ENCODE data around the gene CCDC181.

CCDC181 gene

DNA sequence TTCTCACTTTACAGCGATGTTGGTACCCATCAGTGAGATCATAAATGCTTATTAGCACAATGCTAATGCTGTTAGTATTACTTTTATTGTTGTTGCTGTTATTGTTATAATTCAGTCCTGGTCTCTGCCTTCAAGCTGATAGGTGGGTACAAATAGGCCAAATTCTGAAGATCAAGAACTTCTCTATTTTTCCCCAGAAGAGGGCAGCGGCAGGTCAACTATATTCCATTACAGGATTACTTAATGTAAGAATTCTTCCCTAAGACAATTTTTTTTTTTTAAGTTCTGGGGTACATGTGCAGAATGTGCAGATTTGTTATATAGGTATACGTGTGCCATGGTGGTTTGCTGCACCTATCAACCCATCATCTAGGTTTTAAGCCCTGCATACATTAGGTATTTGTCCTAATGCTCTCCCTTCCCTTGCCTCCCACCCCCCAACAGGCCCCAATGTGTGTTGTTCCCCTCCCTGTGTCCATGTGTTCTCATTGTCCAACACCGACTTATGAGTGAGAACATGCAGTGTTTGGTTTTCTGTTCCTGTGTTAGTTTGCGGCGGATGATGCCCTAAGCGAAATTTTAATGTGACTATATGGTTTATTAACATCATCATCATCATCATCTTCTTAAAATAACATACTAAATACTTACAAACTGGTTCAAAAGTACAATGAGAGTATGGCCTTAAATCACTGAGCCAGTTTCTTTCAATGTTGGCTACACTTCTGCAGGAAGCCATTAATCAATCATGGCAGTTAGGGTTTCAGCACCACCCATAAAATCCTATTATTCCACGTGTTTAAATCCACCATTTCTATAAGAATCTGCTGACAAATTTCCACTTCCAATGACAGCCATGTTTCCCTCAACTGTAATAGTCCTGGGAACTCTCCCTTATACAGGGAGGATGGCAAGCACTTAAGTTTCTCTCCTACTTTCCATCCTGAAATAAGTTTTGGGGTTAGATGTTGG is 39.3 kb upstream of the CCDC181 start:
- H3K4me3 ChIP-seq (ENCODE audit: insufficient read length, low read depth), result no peak overlapping the region
- no peaks in the 10 kb centered on the region for H3K4me1 ChIP-seq (ENCODE audit: insufficient read depth, insufficient read length)
- no peaks in the 10 kb centered on the region for H3K27me3 ChIP-seq (ENCODE audit: insufficient read depth, insufficient read length)
- H3K36me3 ChIP-seq (ENCODE audit: insufficient read depth, insufficient read length, low read length), result peaks cover 29% of the 10 kb centered on the region
- no peaks in the 10 kb centered on the region for H3K9me3 ChIP-seq (ENCODE audit: insufficient read depth, low read length)
- no peak for DNase-seq (ENCODE audit: low read depth, low spot score)
- TF ChIP-seq YY1 (IDR thresholded peaks at IDR 0.05; ENCODE audit: insufficient read depth, insufficient read length) (no peak), SUZ12 (IDR thresholded peaks at IDR 0.05; ENCODE audit: extremely low read depth, insufficient read depth, insufficient read length) (no peak), ZNF274 (IDR thresholded peaks at IDR 0.05; ENCODE audit: low read depth, low read length) (no peak)
- no peak overlapping the region for H3K9ac ChIP-seq (ENCODE audit: insufficient read length, low read depth)

DNA sequence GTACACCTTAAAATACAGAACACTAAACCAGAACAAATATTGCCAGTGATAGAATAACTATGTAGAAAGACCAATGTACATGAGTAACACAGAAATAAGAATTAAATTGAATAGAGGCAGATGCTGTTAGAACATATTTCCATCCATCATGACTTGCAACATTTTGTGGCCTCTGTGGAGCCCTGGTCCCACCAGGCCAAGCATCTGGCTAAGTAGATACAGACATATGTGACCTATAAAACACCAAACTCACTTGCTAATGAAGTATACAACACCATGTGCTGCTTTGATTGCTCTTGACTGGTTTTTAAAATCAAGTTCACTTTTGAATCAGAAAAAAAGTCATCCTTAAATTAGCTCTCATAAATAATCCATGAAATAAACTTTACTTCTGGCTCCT is 38.0 kb upstream of the CCDC181 start:
- Histone ChIP-seq H3K9me3 (ENCODE audit: insufficient read depth, low read length) (no peaks in the 10 kb centered on the region), H3K4me1 (ENCODE audit: insufficient read depth, insufficient read length) (no peaks in the 10 kb centered on the region), H3K36me3 (ENCODE audit: insufficient read depth, insufficient read length, low read length) (peaks cover 29% of the 10 kb centered on the region), H3K9ac (ENCODE audit: insufficient read length, low read depth) (no peak overlapping the region), H3K27me3 (ENCODE audit: insufficient read depth, insufficient read length) (no peaks in the 10 kb centered on the region), H3K4me3 (ENCODE audit: insufficient read length, low read depth) (no peak overlapping the region)
- DNase-seq (ENCODE audit: low read depth, low spot score), result no peak
- TF ChIP-seq SUZ12 (IDR thresholded peaks at IDR 0.05; ENCODE audit: extremely low read depth, insufficient read depth, insufficient read length) (no peak), YY1 (IDR thresholded peaks at IDR 0.05; ENCODE audit: insufficient read depth, insufficient read length) (no peak), ZNF274 (IDR thresholded peaks at IDR 0.05; ENCODE audit: low read depth, low read length) (no peak)

DNA sequence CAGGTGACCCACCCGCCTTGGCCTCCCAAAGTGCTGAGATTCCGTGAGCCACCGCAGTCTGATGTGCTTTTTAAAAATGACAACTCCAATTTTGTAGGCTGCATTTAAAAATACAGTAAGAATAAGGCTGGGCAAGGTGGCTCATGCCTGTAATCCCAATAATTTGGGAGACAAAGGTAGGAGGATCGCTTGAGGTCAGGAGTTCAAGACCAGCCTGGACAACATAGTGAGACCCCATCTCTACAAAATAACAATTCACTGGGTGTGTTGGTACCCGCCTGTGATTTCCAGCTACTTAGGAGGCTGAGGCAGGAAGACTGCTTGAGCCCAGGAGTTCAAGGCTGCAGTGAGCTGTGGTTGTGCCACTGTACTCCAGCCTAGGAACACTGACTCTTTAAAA is 35.1 kb upstream of the CCDC181 start:
- no peak for DNase-seq (ENCODE audit: low read depth, low spot score)
- TF ChIP-seq YY1 (IDR thresholded peaks at IDR 0.05; ENCODE audit: insufficient read depth, insufficient read length) (no peak), ZNF274 (IDR thresholded peaks at IDR 0.05; ENCODE audit: low read depth, low read length) (no peak), SUZ12 (IDR thresholded peaks at IDR 0.05; ENCODE audit: extremely low read depth, insufficient read depth, insufficient read length) (no peak)
- Histone ChIP-seq H3K9ac (ENCODE audit: insufficient read length, low read depth) (no peak overlapping the region), H3K4me3 (ENCODE audit: insufficient read length, low read depth) (no peak overlapping the region), H3K27me3 (ENCODE audit: insufficient read depth, insufficient read length) (no peaks in the 10 kb centered on the region), H3K9me3 (ENCODE audit: insufficient read depth, low read length) (peaks cover 11% of the 10 kb centered on the region), H3K4me1 (ENCODE audit: insufficient read depth, insufficient read length) (no peaks in the 10 kb centered on the region), H3K36me3 (ENCODE audit: insufficient read depth, insufficient read length, low read length) (peaks cover 17% of the 10 kb centered on the region)

DNA sequence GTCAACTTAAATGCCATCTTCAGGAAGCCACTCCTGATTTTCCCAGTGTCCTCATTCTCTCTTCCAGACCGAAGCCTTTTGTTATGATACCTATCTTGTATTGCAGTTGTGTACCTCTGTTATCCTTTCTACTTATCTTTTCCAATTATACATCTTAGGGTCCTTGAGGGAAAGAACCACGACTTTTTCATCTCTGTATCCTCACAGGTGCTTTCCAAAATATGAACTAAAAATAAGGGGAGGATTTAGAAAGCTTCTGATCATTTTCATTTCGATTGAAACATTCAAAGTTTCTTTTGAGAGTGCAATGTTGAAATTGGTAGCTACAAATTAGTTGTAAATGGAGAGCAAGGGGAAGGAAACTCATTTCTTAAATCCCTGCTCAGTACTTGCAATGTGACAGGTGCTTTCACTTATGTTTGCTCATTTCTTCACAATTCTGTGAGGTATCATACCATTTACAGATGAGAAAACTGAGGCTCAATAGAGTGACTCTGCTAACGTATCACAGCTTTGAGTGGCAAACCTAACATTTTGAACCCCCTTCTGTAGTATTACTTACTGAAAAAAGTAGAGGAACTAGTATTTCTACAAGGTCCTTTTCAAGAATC is 34.2 kb upstream of the CCDC181 start:
- Histone ChIP-seq H3K4me1 (ENCODE audit: insufficient read depth, insufficient read length) (no peaks in the 10 kb centered on the region), H3K36me3 (ENCODE audit: insufficient read depth, insufficient read length, low read length) (peaks cover 11% of the 10 kb centered on the region), H3K4me3 (ENCODE audit: insufficient read length, low read depth) (no peak overlapping the region), H3K9me3 (ENCODE audit: insufficient read depth, low read length) (peaks cover 20% of the 10 kb centered on the region), H3K9ac (ENCODE audit: insufficient read length, low read depth) (no peak overlapping the region), H3K27me3 (ENCODE audit: insufficient read depth, insufficient read length) (no peaks in the 10 kb centered on the region)
- TF ChIP-seq ZNF274 (IDR thresholded peaks at IDR 0.05; ENCODE audit: low read depth, low read length), result no peak
- DNase-seq (ENCODE audit: low read depth, low spot score), result no peak

DNA sequence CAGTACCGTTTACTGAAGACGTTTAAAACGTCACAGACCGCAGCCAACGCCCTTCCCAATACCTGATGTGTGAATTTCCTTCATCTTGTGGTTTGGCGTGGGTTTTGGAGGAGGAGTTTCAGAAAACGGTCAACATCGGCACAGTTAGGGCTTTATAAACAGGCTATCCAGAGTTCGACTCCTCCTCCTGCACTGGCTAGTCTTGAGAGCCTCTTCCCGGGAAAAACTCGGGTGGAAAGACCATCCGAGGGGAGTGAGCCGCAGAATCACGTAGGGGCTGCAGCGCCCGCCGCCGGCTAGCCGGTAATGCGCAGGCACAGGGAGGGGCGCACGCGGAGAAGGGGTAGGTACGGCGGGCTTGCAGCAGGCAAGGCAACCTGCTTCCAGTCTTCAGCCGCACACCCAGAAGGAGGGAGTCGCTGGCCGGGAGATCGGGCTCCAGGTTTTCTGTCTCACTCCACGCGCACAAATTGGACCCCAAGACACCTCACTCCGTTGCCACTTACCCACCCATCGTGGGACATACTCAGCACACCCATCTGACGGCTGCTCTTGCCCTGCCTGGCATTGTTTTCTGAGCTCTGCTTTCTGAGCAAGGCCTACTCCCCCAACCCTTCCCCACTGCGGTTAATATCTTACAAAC is 33.0 kb upstream of the CCDC181 start:
- peaks cover 21% of the 10 kb centered on the region for H3K9me3 ChIP-seq (ENCODE audit: insufficient read depth, low read length)
- no peaks in the 10 kb centered on the region for H3K27me3 ChIP-seq (ENCODE audit: insufficient read depth, insufficient read length)
- H3K4me3 ChIP-seq (ENCODE audit: insufficient read length, low read depth), result no peak overlapping the region
- no peaks in the 10 kb centered on the region for H3K4me1 ChIP-seq (ENCODE audit: insufficient read depth, insufficient read length)
- peaks cover 3% of the 10 kb centered on the region for H3K36me3 ChIP-seq (ENCODE audit: insufficient read depth, insufficient read length, low read length)
- no peak for DNase-seq (ENCODE audit: low read depth, low spot score)
- no peak overlapping the region for H3K9ac ChIP-seq (ENCODE audit: insufficient read length, low read depth)
- TF ChIP-seq YY1 (IDR thresholded peaks at IDR 0.05; ENCODE audit: insufficient read depth, insufficient read length) (no peak), SUZ12 (IDR thresholded peaks at IDR 0.05; ENCODE audit: extremely low read depth, insufficient read depth, insufficient read length) (no peak), ZNF274 (IDR thresholded peaks at IDR 0.05; ENCODE audit: low read depth, low read length) (no peak)

DNA sequence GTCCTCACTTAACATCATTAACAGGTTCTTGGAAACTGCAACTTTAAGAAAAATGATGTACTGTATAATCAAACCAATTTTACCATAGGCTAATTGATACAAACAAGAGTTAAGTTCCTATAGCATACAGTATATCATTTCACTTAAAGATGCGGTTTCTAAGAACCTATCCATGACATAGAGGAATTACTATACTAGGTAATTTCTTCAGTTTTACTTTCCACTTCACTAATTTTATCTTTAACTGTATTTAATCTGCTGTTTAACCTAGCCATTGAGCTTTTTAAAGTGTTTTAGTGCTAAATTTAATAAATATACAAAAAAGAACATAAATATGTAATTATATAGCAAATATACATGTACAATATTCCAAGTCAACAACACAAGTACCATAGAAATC is 30.2 kb upstream of the CCDC181 start:
- no peaks in the 10 kb centered on the region for H3K4me1 ChIP-seq (ENCODE audit: insufficient read depth, insufficient read length)
- no peaks in the 10 kb centered on the region for H3K36me3 ChIP-seq (ENCODE audit: insufficient read depth, insufficient read length, low read length)
- peaks cover 21% of the 10 kb centered on the region for H3K9me3 ChIP-seq (ENCODE audit: insufficient read depth, low read length)
- TF ChIP-seq SUZ12 (IDR thresholded peaks at IDR 0.05; ENCODE audit: extremely low read depth, insufficient read depth, insufficient read length) (no peak), YY1 (IDR thresholded peaks at IDR 0.05; ENCODE audit: insufficient read depth, insufficient read length) (no peak), ZNF274 (IDR thresholded peaks at IDR 0.05; ENCODE audit: low read depth, low read length) (no peak)
- no peak overlapping the region for H3K9ac ChIP-seq (ENCODE audit: insufficient read length, low read depth)
- H3K4me3 ChIP-seq (ENCODE audit: insufficient read length, low read depth), result no peak overlapping the region
- DNase-seq (ENCODE audit: low read depth, low spot score), result no peak
- H3K27me3 ChIP-seq (ENCODE audit: insufficient read depth, insufficient read length), result no peaks in the 10 kb centered on the region

DNA sequence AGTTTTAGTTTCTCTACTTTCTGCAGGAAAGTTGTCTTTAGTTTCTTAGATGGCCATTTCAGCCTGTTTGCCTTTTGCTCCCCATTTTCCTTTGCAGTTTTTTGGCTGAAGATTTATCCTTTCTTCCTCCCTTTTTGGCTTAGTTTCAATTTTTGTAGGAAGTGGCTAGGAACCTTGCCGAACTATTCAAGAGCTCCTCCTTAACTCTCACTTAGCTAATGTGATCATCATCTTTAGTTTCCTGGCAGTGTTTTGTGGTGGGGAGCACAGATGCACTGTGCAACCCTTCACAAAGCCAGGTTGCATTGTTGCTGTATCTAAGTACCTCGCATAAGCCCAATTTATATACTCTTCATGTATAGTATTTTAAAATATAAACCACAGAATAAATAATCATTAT is 28.8 kb upstream of the CCDC181 start:
- no peak overlapping the region for H3K9ac ChIP-seq (ENCODE audit: insufficient read length, low read depth)
- no peak for TF ChIP-seq YY1 (IDR thresholded peaks at IDR 0.05; ENCODE audit: insufficient read depth, insufficient read length)
- TF ChIP-seq ZNF274 (IDR thresholded peaks at IDR 0.05; ENCODE audit: low read depth, low read length), result no peak
- TF ChIP-seq SUZ12 (IDR thresholded peaks at IDR 0.05; ENCODE audit: extremely low read depth, insufficient read depth, insufficient read length), result no peak
- H3K4me1 ChIP-seq (ENCODE audit: insufficient read depth, insufficient read length), result no peaks in the 10 kb centered on the region
- peaks cover 21% of the 10 kb centered on the region for H3K9me3 ChIP-seq (ENCODE audit: insufficient read depth, low read length)
- no peak overlapping the region for H3K4me3 ChIP-seq (ENCODE audit: insufficient read length, low read depth)
- H3K36me3 ChIP-seq (ENCODE audit: insufficient read depth, insufficient read length, low read length), result no peaks in the 10 kb centered on the region
- no peaks in the 10 kb centered on the region for H3K27me3 ChIP-seq (ENCODE audit: insufficient read depth, insufficient read length)
- DNase-seq (ENCODE audit: low read depth, low spot score), result no peak

Data from NT2/D1 (cell line).